ENCODE measurements around the gene TMEM255B. TPM values are rescaled to one million over a fixed set of nuclear protein-coding genes. Genes with fewer than 3 reads are reported as not detected.

The TMEM255B gene
- polyA plus RNA-seq, 1 donor (not counting 4 experiments of a cell fraction or from before 2014, with no cell fraction given): 7.6 TPM

DNA sequence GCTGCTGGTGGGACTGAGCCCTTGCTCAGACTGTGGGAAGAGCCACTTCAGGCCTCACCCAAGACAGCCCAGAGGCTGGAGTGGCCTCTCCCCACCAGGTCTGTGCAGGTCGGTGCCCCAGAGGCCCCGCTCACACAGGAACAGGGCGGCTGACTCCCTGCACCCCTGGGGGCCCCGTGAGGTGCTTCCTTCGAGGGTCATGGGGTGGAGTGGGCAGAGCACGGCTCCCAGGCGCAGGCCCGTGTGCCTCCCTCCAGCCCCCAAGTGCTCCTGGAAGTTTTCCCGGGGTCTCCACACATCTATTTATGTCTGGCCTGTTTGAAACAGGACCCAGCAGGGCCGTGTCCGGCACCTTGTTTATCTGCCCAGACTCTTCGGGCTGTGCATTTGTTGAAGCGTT, 9.5 kb upstream of the TMEM255B start:
- H4K20me1 ChIP-seq (ENCODE audit: control insufficient read depth, extremely low read depth, insufficient read depth, low read length): no peaks in the 10 kb centered on the region
- H3K9me3 ChIP-seq (ENCODE audit: control insufficient read depth, low read depth, low read length): peaks cover 8% of the 10 kb centered on the region
- no peaks in the 10 kb centered on the region for H3K4me1 ChIP-seq (ENCODE audit: control insufficient read depth, extremely low read depth, insufficient read depth, low read length)
- no peak overlapping the region for H3K9ac ChIP-seq (ENCODE audit: control insufficient read depth, extremely low read depth, insufficient read depth, low read length)
- DNase-seq (ENCODE audit: low read depth, low spot score): no peak
- no peak overlapping the region for H3K4me2 ChIP-seq (ENCODE audit: control insufficient read depth, extremely low read depth, insufficient read depth, low read depth, low read length)
- TF ChIP-seq, protein P1, sequence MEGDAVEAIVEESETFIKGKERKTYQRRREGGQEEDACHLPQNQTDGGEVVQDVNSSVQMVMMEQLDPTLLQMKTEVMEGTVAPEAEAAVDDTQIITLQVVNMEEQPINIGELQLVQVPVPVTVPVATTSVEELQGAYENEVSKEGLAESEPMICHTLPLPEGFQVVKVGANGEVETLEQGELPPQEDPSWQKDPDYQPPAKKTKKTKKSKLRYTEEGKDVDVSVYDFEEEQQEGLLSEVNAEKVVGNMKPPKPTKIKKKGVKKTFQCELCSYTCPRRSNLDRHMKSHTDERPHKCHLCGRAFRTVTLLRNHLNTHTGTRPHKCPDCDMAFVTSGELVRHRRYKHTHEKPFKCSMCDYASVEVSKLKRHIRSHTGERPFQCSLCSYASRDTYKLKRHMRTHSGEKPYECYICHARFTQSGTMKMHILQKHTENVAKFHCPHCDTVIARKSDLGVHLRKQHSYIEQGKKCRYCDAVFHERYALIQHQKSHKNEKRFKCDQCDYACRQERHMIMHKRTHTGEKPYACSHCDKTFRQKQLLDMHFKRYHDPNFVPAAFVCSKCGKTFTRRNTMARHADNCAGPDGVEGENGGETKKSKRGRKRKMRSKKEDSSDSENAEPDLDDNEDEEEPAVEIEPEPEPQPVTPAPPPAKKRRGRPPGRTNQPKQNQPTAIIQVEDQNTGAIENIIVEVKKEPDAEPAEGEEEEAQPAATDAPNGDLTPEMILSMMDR (optimal IDR thresholded peaks at IDR 0.05 in 1 of 3, IDR thresholded peaks at IDR 0.05 in 1 of 3, conservative IDR thresholded peaks at IDR 0.05 in 1 of 3; ENCODE audit: extremely low read depth in 1 of 3, insufficient read depth in 2 of 3, low read length in 3 of 3): no peak
- TF ChIP-seq EZH2 (IDR thresholded peaks at IDR 0.05; ENCODE audit: low read length): no peak
- no peak overlapping the region for H3K27ac ChIP-seq (ENCODE audit: control insufficient read depth, insufficient read depth, low read length)
- H3K79me2 ChIP-seq (ENCODE audit: control insufficient read depth, insufficient read depth, low read length): no peaks in the 10 kb centered on the region
- no peak overlapping the region for H2AFZ ChIP-seq (ENCODE audit: control insufficient read depth, low read length)
- H3K27me3 ChIP-seq (ENCODE audit: control insufficient read depth, extremely low read depth, insufficient read depth, low read length): peaks cover 11% of the 10 kb centered on the region
- H3K9me1 ChIP-seq (ENCODE audit: control insufficient read depth, extremely low read depth, insufficient read depth, low read length): no peaks in the 10 kb centered on the region
- dilution Hi-C loops (cut with MboI; ENCODE audit: extremely low pct_ligation_motif_present, low sequenced_read_pairs): no loop called here
- no peak for FAIRE-seq
- H3K4me3 ChIP-seq (ENCODE audit: control insufficient read depth in 2 of 3, extremely low read depth in 1 of 3, insufficient read depth in 2 of 3, low read depth in 1 of 3, low read length in 3 of 3): no peak overlapping the region
- H3K36me3 ChIP-seq (ENCODE audit: control insufficient read depth in 2 of 2, extremely low read depth in 1 of 2, insufficient read depth in 2 of 2, low read length in 2 of 2): no peaks in the 10 kb centered on the region

- H3K27me3 ChIP-seq (ENCODE audit: control insufficient read depth, extremely low read depth, insufficient read depth, low read length): peaks cover 15% of the 10 kb centered on the region
- H4K20me1 ChIP-seq (ENCODE audit: control insufficient read depth, extremely low read depth, insufficient read depth, low read length): no peaks in the 10 kb centered on the region
- H3K27ac ChIP-seq (ENCODE audit: control insufficient read depth, insufficient read depth, low read length): no peak overlapping the region
- H3K36me3 ChIP-seq (ENCODE audit: control insufficient read depth in 2 of 2, extremely low read depth in 1 of 2, insufficient read depth in 2 of 2, low read length in 2 of 2): no peaks in the 10 kb centered on the region
- DNase-seq (ENCODE audit: low read depth, low spot score) (no peak), FAIRE-seq (no peak)
- no peaks in the 10 kb centered on the region for H3K4me1 ChIP-seq (ENCODE audit: control insufficient read depth, extremely low read depth, insufficient read depth, low read length)
- H3K9ac ChIP-seq (ENCODE audit: control insufficient read depth, extremely low read depth, insufficient read depth, low read length): no peak overlapping the region
- no peaks in the 10 kb centered on the region for H3K9me1 ChIP-seq (ENCODE audit: control insufficient read depth, extremely low read depth, insufficient read depth, low read length)
- dilution Hi-C loops (cut with MboI; ENCODE audit: extremely low pct_ligation_motif_present, low sequenced_read_pairs): no loop called here
- no peak overlapping the region for H2AFZ ChIP-seq (ENCODE audit: control insufficient read depth, low read length)
- TF ChIP-seq EZH2 (IDR thresholded peaks at IDR 0.05; ENCODE audit: low read length): no peak
- TF ChIP-seq, protein P1 (optimal IDR thresholded peaks at IDR 0.05 in 1 of 3, IDR thresholded peaks at IDR 0.05 in 1 of 3, conservative IDR thresholded peaks at IDR 0.05 in 1 of 3; ENCODE audit: extremely low read depth in 1 of 3, insufficient read depth in 2 of 3, low read length in 3 of 3): no peak
- H3K4me3 ChIP-seq (ENCODE audit: control insufficient read depth in 2 of 3, extremely low read depth in 1 of 3, insufficient read depth in 2 of 3, low read depth in 1 of 3, low read length in 3 of 3): no peak overlapping the region
- no peak overlapping the region for H3K4me2 ChIP-seq (ENCODE audit: control insufficient read depth, extremely low read depth, insufficient read depth, low read depth, low read length)
- H3K79me2 ChIP-seq (ENCODE audit: control insufficient read depth, insufficient read depth, low read length): no peaks in the 10 kb centered on the region
- peaks cover 8% of the 10 kb centered on the region for H3K9me3 ChIP-seq (ENCODE audit: control insufficient read depth, low read depth, low read length)
Measured at GRCh38 chr13:113749967-113750366, 9.1 kb upstream of the TMEM255B start.
